HepG2 (cell line): Measurements from ENCODE around the gene CTNNA2. TPM values are rescaled to one million over a fixed set of nuclear protein-coding genes. Genes with fewer than 3 reads are reported as not detected.

Source experiments
- ATAC-seq: fragments of 200-7000 bp; cut with Tn5 transposase; 3 replicates; pipeline ENCODE4 v1.9.1; 2020; ENCODE audit warnings: mild to moderate bottlenecking, moderate library complexity
- BruUV-seq: library from RNA; stranded (reverse); fragments of 400-500 nt; replicated peaks from 2 replicates; lab custom pipeline; 2021; lab: Mats Ljungman, UMichigan
- CTCF ChIA-PET: fragments of 300-600 bp; formaldehyde crosslinking; extraction: SDS; loops from one replicate; lab custom pipeline; 2021; ENCODE audit warnings: low total read pairs, inconsistent platforms, low intra/inter-chr PET ratio; lab: Yijun Ruan, JAX
- POLR2A ChIA-PET: fragments of 350-600 bp; sonication (Branson Sonifier 250); formaldehyde crosslinking; loops from one replicate; lab custom pipeline; 2020; ENCODE audit warnings: antibody characterized with exemption, inconsistent platforms; lab: Yijun Ruan, JAX
- DNase-seq: peaks from one replicate; pipeline ENCODE4 v3.0.0-alpha.2; 2015; ENCODE audit warnings: low spot score
- FAIRE-seq: peaks from 3 replicates; lab custom pipeline; 2011; peaks lifted over from hg19 to GRCh38; lab: Jason Lieb, UNC
- H2AFZ ChIP-seq: one replicate; pipeline ENCODE4 v1.6.1; 2011; ENCODE audit warnings: low read length, inconsistent platforms
- H3K27ac ChIP-seq: fragments of 300-600 bp; 3 replicates; pipeline ENCODE4 v1.8.0; 2011; ENCODE audit warnings: mixed run types, mild to moderate bottlenecking, mixed read lengths, low read length, inconsistent platforms; ENCODE audit not compliant: insufficient read depth; ENCODE audit errors: extremely low read length
- H3K27me3 ChIP-seq, 2 experiments: fragments of 200-600 bp in 1 of 2; 2 replicates in 1 of 2; 3 replicates in 1 of 2; pipeline versions ENCODE4 v1.6.0 to v1.8.0; 2011; ENCODE audit warnings: low read length in 2 of 2, mild to moderate bottlenecking in 2 of 2, moderate library complexity in 2 of 2, inconsistent platforms in 1 of 2; ENCODE audit not compliant: insufficient read depth in 2 of 2, control insufficient read depth in 1 of 2
- H3K36me3 ChIP-seq, 2 experiments: fragments of 200-600 bp in 1 of 2; replicated peaks in 1 of 2; 2 replicates in 1 of 2; 3 replicates in 1 of 2; pipeline versions ENCODE4 v1.5.1 to v1.8.0; 2011; ENCODE audit warnings: low read length in 2 of 2, inconsistent platforms in 1 of 2; ENCODE audit not compliant: insufficient read depth in 2 of 2, control insufficient read depth in 1 of 2
- H3K4me1 ChIP-seq: 2 replicates; pipeline ENCODE4 v1.5.1; 2012; ENCODE audit warnings: low read length, inconsistent platforms; ENCODE audit not compliant: insufficient read depth
- H3K4me2 ChIP-seq: 2 replicates; pipeline ENCODE4 v1.6.0; 2011; ENCODE audit warnings: low read depth, low read length, inconsistent platforms
- H3K4me3 ChIP-seq, 3 experiments: fragments of 200-600 bp in 1 of 3; sonication (generic), shearing (Covaris generic) in 1 of 3; replicated peaks in 1 of 3; 2 replicates each; pipeline ENCODE4 v1.5.1; 2011 to 2016; ENCODE audit warnings: low read length in 3 of 3, inconsistent platforms in 2 of 3, low read depth in 2 of 3, mild to moderate bottlenecking in 2 of 3, control low read depth in 1 of 3, mixed read lengths in 1 of 3; ENCODE audit not compliant: insufficient read depth in 1 of 3
- H3K79me2 ChIP-seq: one replicate; pipeline ENCODE4 v1.6.1; 2011; ENCODE audit warnings: low read length, inconsistent platforms; ENCODE audit not compliant: insufficient read depth
- H3K9ac ChIP-seq: 2 replicates; pipeline ENCODE4 v1.6.0; 2011; ENCODE audit warnings: mild to moderate bottlenecking, low read depth, low read length, inconsistent platforms; ENCODE audit not compliant: insufficient read depth
- H3K9me3 ChIP-seq: 2 replicates; pipeline ENCODE4 v1.5.1; 2012; ENCODE audit warnings: mild to moderate bottlenecking, low read length
- H4K20me1 ChIP-seq: 2 replicates; pipeline ENCODE4 v1.6.0; 2011; ENCODE audit warnings: inconsistent platforms, mild to moderate bottlenecking, low read length, moderate library complexity; ENCODE audit not compliant: insufficient read depth
- CREBL2 ChIP-seq: sonication (generic); formaldehyde crosslinking; IDR thresholded peaks from 2 replicates; pipeline ENCODE4 v1.8.1; 2023; ENCODE audit warnings: missing genetic modification reagents, mild to moderate bottlenecking, borderline replicate concordance
- DDIT3 ChIP-seq: sonication (generic); formaldehyde crosslinking; IDR thresholded peaks from 2 replicates; pipeline ENCODE4 v1.4.0; 2020; ENCODE audit warnings: mild to moderate bottlenecking, missing genetic modification reagents
- KMT2A ChIP-seq: sonication (generic); formaldehyde crosslinking; IDR thresholded peaks from 2 replicates; pipeline ENCODE4 v1.4.0; 2020; ENCODE audit warnings: missing genetic modification reagents
- PTBP1 ChIP-seq: fragments of 200-400 bp; formaldehyde crosslinking; IDR thresholded peaks from 2 replicates; pipeline ENCODE4 v1.6.1; 2018; ENCODE audit warnings: low read length, low read depth; ENCODE audit not compliant: poor library complexity, severe bottlenecking
- RXRB ChIP-seq: IDR thresholded peaks from 2 replicates; pipeline ENCODE4 v1.6.1; 2016; ENCODE audit warnings: borderline replicate concordance, missing genetic modification reagents, missing compliant biosample characterization
- TARDBP ChIP-seq: sonication (generic); formaldehyde crosslinking; IDR thresholded peaks from 2 replicates; pipeline ENCODE4 v1.8.0; 2022; ENCODE audit warnings: mild to moderate bottlenecking, missing genetic modification reagents
- ZNF329 ChIP-seq: sonication (generic); formaldehyde crosslinking; IDR thresholded peaks from 2 replicates; pipeline ENCODE4 v1.9.0; 2021; ENCODE audit warnings: low read depth, mild to moderate bottlenecking, missing genetic modification reagents
- ZNF501 ChIP-seq: sonication (generic); formaldehyde crosslinking; IDR thresholded peaks from 2 replicates; pipeline ENCODE4 v1.5.1; 2020; ENCODE audit warnings: mild to moderate bottlenecking, moderate library complexity, missing genetic modification reagents
- ZNF552 ChIP-seq: sonication (generic); formaldehyde crosslinking; IDR thresholded peaks from 2 replicates; pipeline ENCODE4 v1.9.0; 2022; ENCODE audit warnings: missing genetic modification reagents, mild to moderate bottlenecking, borderline replicate concordance
- ZNF564 ChIP-seq: sonication (generic); formaldehyde crosslinking; IDR thresholded peaks from 2 replicates; pipeline ENCODE4 v1.8.1; 2023; ENCODE audit warnings: mild to moderate bottlenecking, missing genetic modification reagents
- ZNF629 ChIP-seq: sonication (generic); formaldehyde crosslinking; conservative IDR thresholded peaks from 2 replicates; pipeline ENCODE4 v1.5.0; 2020; ENCODE audit warnings: missing genetic modification reagents
- ZNF672 ChIP-seq: sonication (generic); formaldehyde crosslinking; IDR thresholded peaks from 2 replicates; pipeline ENCODE4 v1.8.1; 2022; ENCODE audit warnings: missing genetic modification reagents
- ZNF747 ChIP-seq: sonication (generic); formaldehyde crosslinking; IDR thresholded peaks from 2 replicates; pipeline ENCODE4 v1.8.1; 2023; ENCODE audit warnings: missing genetic modification reagents, mild to moderate bottlenecking, borderline replicate concordance
- ZNF773 ChIP-seq: sonication (generic); formaldehyde crosslinking; IDR thresholded peaks from 2 replicates; pipeline ENCODE4 v1.4.0; 2020; ENCODE audit warnings: missing genetic modification reagents, borderline replicate concordance
- ZNF790 ChIP-seq: sonication (generic); formaldehyde crosslinking; IDR thresholded peaks from 2 replicates; pipeline ENCODE4 v1.8.0; 2022; ENCODE audit warnings: missing genetic modification reagents, mild to moderate bottlenecking, borderline replicate concordance
- WGBS: methylation state at CpG from one replicate; pipeline ENCODE4 v1.1.6; 2017; ENCODE audit warnings: low lambda C conversion rate; 5-methylcytosine and 5-hydroxymethylcytosine counted together
- in situ Hi-C: cut with HindIII; loops from 2 replicates; pipeline ENCODE4 v1.10.0; 2017; ENCODE audit warnings: low pct_unique_long_range_greater_than_20kb; ENCODE audit not compliant: extremely low pct_ligation_motif_present
- intact Hi-C: fragments of 100-400 bp; cut with micrococcal nuclease; formaldehyde crosslinking; loops from one replicate; pipeline ENCODE4 v1.10.0; 2022; ENCODE audit not compliant: unreplicated experiment
- polyA plus RNA-seq, 8 experiments: library from polyadenylated mRNA; depleted of rRNA in 3 of 8; stranded (reverse) in 7 of 8; unstranded in 1 of 8; fragments of >200 nt; fragmentation: Illumina TruSeq in 4 of 8; extraction: Trizol in 4 of 8; gene quantifications; 2 replicates each; pipeline versions ENCODE4 v1.2.1 to v1.2.3, GENCODE V29; 2011 to 2016; ENCODE audit warnings: low read depth in 4 of 8, missing spikeins in 1 of 8, mixed read lengths in 1 of 8; ENCODE audit not compliant: insufficient read depth in 1 of 8
- total RNA-seq, 5 experiments: library from RNA; depleted of rRNA; stranded (reverse); fragments of >200 nt; fragmentation: Illumina TruSeq; extraction: Trizol; gene quantifications; 2 replicates each; pipeline ENCODE4 v1.2.3, GENCODE V29; 2016; ENCODE audit warnings: low read depth in 1 of 5
- TF ChIP-seq, protein P1 (sequence below): IDR thresholded peaks from 2 replicates; pipeline ENCODE4 v1.6.1; 2016; ENCODE audit warnings: missing compliant biosample characterization, missing genetic modification reagents, borderline replicate concordance

CTNNA2 gene
- total and polyA plus RNA-seq, 2 of the 13 experiments (the other 11 are each of a cell fraction or from before 2014, with no cell fraction given), result not detected

- FAIRE-seq (no peak), DNase-seq (no peak), ATAC-seq (no peak)
- no peak overlapping the region for H3K9ac ChIP-seq
- BruUV-seq, result no TSS peak
- no peak overlapping the region for H2AFZ ChIP-seq
- CTCF ChIA-PET, result no interaction called here
- H3K4me3 ChIP-seq, result no peak overlapping the region
- TF ChIP-seq, protein P1, sequence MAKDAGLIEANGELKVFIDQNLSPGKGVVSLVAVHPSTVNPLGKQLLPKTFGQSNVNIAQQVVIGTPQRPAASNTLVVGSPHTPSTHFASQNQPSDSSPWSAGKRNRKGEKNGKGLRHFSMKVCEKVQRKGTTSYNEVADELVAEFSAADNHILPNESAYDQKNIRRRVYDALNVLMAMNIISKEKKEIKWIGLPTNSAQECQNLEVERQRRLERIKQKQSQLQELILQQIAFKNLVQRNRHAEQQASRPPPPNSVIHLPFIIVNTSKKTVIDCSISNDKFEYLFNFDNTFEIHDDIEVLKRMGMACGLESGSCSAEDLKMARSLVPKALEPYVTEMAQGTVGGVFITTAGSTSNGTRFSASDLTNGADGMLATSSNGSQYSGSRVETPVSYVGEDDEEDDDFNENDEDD (CRISPR knock-in tag), result no peak
- TF ChIP-seq ZNF790 (no peak), TARDBP (no peak), ZNF501 (CRISPR knock-in tag) (no peak), ZNF552 (CRISPR knock-in tag) (no peak), ZNF564 (CRISPR knock-in tag) (no peak), DDIT3 (CRISPR knock-in tag) (no peak), ZNF672 (CRISPR knock-in tag) (no peak)
- H3K27me3 ChIP-seq, result no peaks in the 10 kb centered on the region
- H3K27ac ChIP-seq, result no peak overlapping the region
- H3K9me3 ChIP-seq, result no peaks in the 10 kb centered on the region
- H4K20me1 ChIP-seq, result no peaks in the 10 kb centered on the region
- intact Hi-C loops, result no loop called here
- H3K36me3 ChIP-seq, result no peaks in the 10 kb centered on the region
- POLR2A ChIA-PET, result no interaction called here
- WGBS, result 57% methylated on average over 5 of the region's 5 CpGs
- H3K4me2 ChIP-seq, result no peak overlapping the region
- no peaks in the 10 kb centered on the region for H3K79me2 ChIP-seq
- in situ Hi-C loops, result no loop called here
- H3K4me1 ChIP-seq, result peaks cover 11% of the 10 kb centered on the region
Observed at GRCh38 chr2:79627237-79627636, 114.4 kb downstream of the CTNNA2 start.

- Histone ChIP-seq H3K27ac (no peak overlapping the region), H3K9me3 (no peaks in the 10 kb centered on the region), H3K36me3 (no peaks in the 10 kb centered on the region), H3K4me2 (no peak overlapping the region), H2AFZ (no peak overlapping the region), H4K20me1 (no peaks in the 10 kb centered on the region), H3K79me2 (no peaks in the 10 kb centered on the region), H3K4me3 (no peak overlapping the region), H3K27me3 (no peaks in the 10 kb centered on the region), H3K9ac (no peak overlapping the region), H3K4me1 (peaks cover 11% of the 10 kb centered on the region)
- TF ChIP-seq ZNF629 (CRISPR knock-in tag) (no peak), ZNF329 (CRISPR knock-in tag) (no peak), RXRB (no peak), PTBP1 (no peak), ZNF773 (CRISPR knock-in tag) (no peak), CREBL2 (CRISPR knock-in tag) (no peak), ZNF747 (no peak), KMT2A (CRISPR knock-in tag) (no peak)
- FAIRE-seq (no peak), ATAC-seq (peak; percentile 55; the same call in 2 of the 3 replicates), DNase-seq (no peak)
- WGBS, result 14% methylated on average over 3 of the region's 3 CpGs
- no TSS peak for BruUV-seq
- CTCF ChIA-PET, result no interaction called here
- POLR2A ChIA-PET, result no interaction called here
- intact Hi-C loops, result no loop called here
- in situ Hi-C loops, result no loop called here
Observed at GRCh38 chr2:79630060-79630459, 117.2 kb downstream of the CTNNA2 start.
